ENCODE measurements around the gene IL17REL.

The IL17REL gene

DNA sequence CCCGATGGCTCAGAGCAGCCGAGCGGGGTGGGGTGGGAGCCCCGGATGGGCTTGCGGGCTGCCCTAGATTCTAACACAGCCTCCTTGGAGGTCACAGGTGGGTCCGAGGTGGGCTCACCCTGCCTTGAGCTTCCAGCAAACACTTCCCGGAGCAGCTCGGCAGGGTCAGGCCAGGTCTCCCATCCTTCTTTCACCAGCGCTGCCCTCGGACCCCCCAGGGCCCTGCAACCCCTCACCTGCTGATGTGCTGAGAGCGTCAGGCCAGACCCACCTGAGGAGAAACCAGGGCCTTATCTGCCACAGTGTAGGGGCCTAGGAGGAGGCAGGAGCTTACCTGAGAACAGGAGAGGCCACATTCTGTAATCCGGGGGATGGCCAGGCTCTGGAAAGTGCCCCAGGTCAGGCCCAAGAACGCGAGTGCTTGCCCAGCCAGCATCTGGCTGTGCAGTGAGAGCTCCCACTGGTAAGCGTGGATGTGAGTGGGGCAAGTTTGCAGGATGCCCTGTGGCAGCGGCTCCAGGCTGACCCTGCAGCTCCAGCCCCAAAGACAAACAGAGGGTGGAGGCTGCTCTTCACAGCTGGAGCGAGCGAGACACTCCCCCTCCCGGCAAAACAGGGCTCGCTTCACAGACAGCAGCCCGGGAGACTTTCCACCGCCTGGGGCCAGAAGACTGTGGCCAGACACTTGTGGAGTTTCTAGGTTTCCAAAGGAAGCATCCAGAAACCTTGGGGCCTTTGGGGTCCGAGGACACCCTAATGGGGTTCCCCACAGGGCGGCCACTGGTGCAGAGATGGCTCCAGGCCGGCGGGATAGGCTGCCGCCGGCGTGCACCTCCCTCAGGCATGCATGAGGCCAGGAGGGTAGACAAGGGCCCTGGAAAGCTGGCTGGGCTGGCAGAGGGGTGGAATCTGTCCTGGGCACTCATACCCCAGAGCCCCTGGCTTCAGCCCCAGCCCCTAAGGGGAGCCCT is at the start of gene IL17REL:
Gene IL17REL, minus strand, starts transcription at position 555 of the 971 bp plus-strand sequence. Its CDS starts 119 bp downstream, at position 436.
- ChIA-PET POLR2A (no interaction called here), CTCF (interaction anchor here (1.1 to 1.7 kb wide), 3 partner anchors 18 to 82 kb away, joined by 4 to 7 read pairs (median 6); no protein-coding TSS in a partner anchor)
- TF ChIP-seq, protein P1, sequence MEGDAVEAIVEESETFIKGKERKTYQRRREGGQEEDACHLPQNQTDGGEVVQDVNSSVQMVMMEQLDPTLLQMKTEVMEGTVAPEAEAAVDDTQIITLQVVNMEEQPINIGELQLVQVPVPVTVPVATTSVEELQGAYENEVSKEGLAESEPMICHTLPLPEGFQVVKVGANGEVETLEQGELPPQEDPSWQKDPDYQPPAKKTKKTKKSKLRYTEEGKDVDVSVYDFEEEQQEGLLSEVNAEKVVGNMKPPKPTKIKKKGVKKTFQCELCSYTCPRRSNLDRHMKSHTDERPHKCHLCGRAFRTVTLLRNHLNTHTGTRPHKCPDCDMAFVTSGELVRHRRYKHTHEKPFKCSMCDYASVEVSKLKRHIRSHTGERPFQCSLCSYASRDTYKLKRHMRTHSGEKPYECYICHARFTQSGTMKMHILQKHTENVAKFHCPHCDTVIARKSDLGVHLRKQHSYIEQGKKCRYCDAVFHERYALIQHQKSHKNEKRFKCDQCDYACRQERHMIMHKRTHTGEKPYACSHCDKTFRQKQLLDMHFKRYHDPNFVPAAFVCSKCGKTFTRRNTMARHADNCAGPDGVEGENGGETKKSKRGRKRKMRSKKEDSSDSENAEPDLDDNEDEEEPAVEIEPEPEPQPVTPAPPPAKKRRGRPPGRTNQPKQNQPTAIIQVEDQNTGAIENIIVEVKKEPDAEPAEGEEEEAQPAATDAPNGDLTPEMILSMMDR (IDR thresholded peaks at IDR 0.05; ENCODE audit: control extremely low read depth, extremely low read depth, low read depth, missing control alignments) = no peak
- no peak for DNase-seq (ENCODE audit: extremely low spot score)

DNA sequence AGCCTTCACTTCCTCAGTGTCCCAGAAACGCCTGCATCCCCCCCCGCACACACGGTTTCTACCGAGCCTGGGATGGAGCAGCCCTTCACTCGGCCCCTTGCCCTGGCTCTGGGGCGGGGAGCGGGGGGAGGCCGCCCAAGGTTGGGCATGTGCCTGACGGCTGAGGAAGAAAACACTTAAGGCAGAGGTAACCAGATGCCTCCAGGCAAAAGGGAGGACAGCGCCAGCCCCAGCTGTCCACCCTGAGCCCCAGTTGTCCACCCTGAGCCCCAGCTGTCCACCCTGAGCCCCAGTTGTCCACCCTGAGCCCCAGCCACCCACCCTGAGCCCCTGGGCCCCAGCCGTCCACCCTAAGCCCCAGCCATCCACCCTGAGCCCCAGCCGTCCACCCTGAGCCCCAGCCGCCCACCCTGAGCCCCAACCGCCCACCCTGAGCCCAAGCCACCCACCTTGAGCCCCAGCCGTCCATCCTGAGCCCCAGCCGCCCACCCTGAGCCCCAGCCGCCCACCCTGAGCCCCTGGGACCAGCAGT is 49.3 kb upstream of the IL17REL start:
- POLR2A ChIA-PET = no interaction called here
- TF ChIP-seq, protein P1 (IDR thresholded peaks at IDR 0.05; ENCODE audit: control extremely low read depth, extremely low read depth, low read depth, missing control alignments) = no peak
- no peak for DNase-seq (ENCODE audit: extremely low spot score)
- CTCF ChIA-PET = no interaction called here

DNA sequence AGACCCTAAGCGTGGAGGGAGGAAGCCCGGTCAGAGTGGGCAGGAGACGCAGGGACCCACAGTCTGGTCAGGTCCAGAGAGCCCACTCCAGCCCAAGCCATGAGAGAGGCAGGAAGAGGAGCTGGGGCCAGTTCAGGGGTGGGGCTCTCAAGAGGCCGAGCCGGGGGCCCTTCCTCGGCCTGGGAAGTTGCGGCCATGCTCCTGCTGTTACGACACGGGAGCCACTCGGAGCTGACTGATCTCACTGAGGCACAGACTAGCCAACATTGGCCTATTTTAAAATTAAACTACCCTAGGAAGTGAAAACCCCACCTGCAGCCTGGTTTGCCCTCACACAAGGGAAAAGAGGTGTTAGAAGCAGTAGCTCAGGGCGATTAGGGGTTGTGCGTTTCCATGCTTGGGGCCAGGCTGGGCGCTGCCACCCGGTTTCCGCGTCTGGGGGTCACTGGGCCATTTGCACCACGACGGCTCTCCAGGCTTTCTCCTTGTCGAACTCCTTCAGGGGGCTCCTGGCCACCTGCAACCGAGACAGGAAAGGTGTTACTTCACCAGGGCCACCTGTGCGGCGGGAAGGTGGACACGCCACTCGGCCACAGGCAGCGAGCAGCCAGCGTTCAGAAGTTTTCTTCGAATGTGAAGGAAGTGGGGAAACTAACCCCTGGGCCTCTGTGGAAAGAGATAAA is 48.7 kb upstream of the IL17REL start:
- ChIA-PET POLR2A (no interaction called here), CTCF (no interaction called here)
- DNase-seq (ENCODE audit: extremely low spot score) = no peak
- TF ChIP-seq, protein P1 (IDR thresholded peaks at IDR 0.05; ENCODE audit: control extremely low read depth, extremely low read depth, low read depth, missing control alignments) = no peak

DNA sequence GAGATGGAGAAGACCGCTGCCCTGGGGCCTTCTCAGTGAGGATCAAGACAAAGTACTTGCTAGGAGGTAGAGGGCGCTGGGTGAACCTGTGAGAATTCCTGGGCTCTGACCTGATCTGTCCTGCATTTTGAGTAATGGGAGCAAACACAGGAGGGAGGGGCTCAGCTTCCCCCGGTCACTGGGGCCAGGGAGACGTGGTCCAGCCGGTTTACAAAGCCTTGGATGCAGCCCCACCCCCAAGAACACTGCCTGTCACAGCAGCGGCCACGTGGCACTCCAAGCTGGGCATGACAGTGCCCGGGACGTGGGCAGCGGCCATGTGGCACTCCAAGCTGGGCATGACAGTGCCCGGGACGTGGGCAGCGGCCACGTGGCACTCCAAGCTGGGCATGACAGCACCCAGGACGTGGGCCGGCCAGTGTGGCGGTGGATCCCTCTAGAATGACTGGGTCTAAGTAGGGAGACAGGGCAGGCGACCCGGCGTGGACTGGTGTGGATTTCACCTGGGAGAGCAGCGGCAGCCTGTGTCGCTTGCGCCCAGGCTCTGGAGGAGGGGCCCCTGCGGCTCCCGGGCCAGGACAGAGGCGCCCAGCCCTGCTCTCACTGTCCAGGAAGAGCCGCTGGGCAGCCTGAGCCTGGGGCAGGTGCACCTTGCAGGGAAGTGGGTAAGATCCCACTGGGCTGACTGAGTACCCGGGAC is 48.0 kb upstream of the IL17REL start:
- no peak for DNase-seq (ENCODE audit: extremely low spot score)
- CTCF ChIA-PET = no interaction called here
- POLR2A ChIA-PET = no interaction called here
- TF ChIP-seq, protein P1 (IDR thresholded peaks at IDR 0.05; ENCODE audit: control extremely low read depth, extremely low read depth, low read depth, missing control alignments) = no peak

DNA sequence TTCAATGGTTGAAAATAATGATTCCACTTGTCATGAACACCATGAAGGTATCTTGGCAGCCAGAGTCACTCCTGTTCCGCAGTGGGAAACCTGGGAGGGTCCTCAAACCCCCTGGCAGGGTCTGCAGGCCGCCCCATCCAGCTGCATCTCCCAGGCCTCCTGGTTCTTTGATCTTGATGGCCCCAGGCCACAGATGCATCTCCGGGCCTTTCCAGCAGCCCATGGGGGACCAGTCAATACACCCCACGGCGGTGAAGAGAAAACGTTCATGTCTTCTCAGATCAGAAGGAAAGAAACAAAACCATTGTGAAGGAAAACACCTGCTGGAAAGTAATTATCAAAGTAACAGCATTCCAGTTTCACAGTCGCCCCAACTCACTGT is 47.3 kb upstream of the IL17REL start:
- CTCF ChIA-PET = no interaction called here

More for the DNA sequence above, 47.3 kb upstream of the IL17REL start:
- POLR2A ChIA-PET = no interaction called here
- DNase-seq (ENCODE audit: extremely low spot score) = no peak
- TF ChIP-seq, protein P1 (IDR thresholded peaks at IDR 0.05; ENCODE audit: control extremely low read depth, extremely low read depth, low read depth, missing control alignments) = no peak

Measured in GM10248 (cell line).